B cell (primary cell): ENCODE data around the gene EXOC6. TPM values are rescaled to one million over a fixed set of nuclear protein-coding genes. Genes with fewer than 3 reads are reported as not detected.
A peak's percentile ranks its signal among the peaks of the same experiment; 100 is the strongest.

ENCODE experiments used
- ATAC-seq: fragments of 200-7000 bp; cut with Tn5 transposase; one replicate; pipeline ENCODE4 v1.10.0; 2021; ENCODE audit warnings: low read depth, mild to moderate bottlenecking, moderate number of reproducible peaks, moderate library complexity
- CTCF ChIA-PET: fragments of 350-600 bp; sonication (Branson Sonifier 250); formaldehyde crosslinking; loops from one replicate; lab custom pipeline; 2021; ENCODE audit warnings: antibody characterized with exemption, inconsistent platforms; lab: Charles Lee
- POLR2A ChIA-PET: fragments of 350-600 bp; sonication (Branson Sonifier 250); formaldehyde crosslinking; loops from one replicate; lab custom pipeline; 2021; ENCODE audit warnings: antibody characterized with exemption; lab: Charles Lee
- DNase-seq: peaks from one replicate; pipeline ENCODE4 v3.0.0; 2013
- H2AFZ ChIP-seq: 2 replicates; pipeline ENCODE4 v1.6.1; 2012; ENCODE audit warnings: mild to moderate bottlenecking, low read depth, low read length; ENCODE audit not compliant: insufficient read depth, poor library complexity, severe bottlenecking
- H3K27ac ChIP-seq, 2 donors: 1 replicate in 1 of 2; 2 replicates in 1 of 2; pipeline ENCODE4 v1.5.1; 2012 to 2013; ENCODE audit warnings: low read length in 2 of 2, mild to moderate bottlenecking in 2 of 2, moderate library complexity in 1 of 2
- H3K27me3 ChIP-seq, 4 experiments: fragments of 200-600 bp in 1 of 4; sonication (generic) in 1 of 4; replicated peaks in 1 of 4; 1 replicate in 2 of 4; 2 replicates in 2 of 4; pipeline versions ENCODE4 v1.6.1 to v1.7.0; 2013 to 2016; ENCODE audit warnings: low read length in 3 of 4, mild to moderate bottlenecking in 2 of 4, mixed read lengths in 1 of 4, moderate library complexity in 1 of 4; ENCODE audit not compliant: insufficient read depth in 4 of 4, control insufficient read depth in 3 of 4; ENCODE audit errors: control extremely low read depth in 1 of 4
- H3K36me3 ChIP-seq, 2 experiments: replicated peaks in 1 of 2; 1 replicate in 1 of 2; 2 replicates in 1 of 2; pipeline versions ENCODE4 v1.6.1 to v1.7.1; 2013; ENCODE audit warnings: low read length in 1 of 2; ENCODE audit not compliant: insufficient read depth in 2 of 2, control insufficient read depth in 1 of 2; ENCODE audit errors: control extremely low read depth in 1 of 2, extremely low read depth in 1 of 2
- H3K4me1 ChIP-seq, 2 donors: fragments of 200-600 bp in 1 of 2; sonication (generic) in 1 of 2; 1 replicate in 1 of 2; 2 replicates in 1 of 2; pipeline versions ENCODE4 v1.5.1 to v1.6.1; 2013 to 2017; ENCODE audit warnings: low read length in 2 of 2; ENCODE audit not compliant: control insufficient read depth in 2 of 2, insufficient read depth in 2 of 2
- H3K4me2 ChIP-seq: replicated peaks from 2 replicates; pipeline ENCODE3; 2012; ENCODE audit warnings: mild to moderate bottlenecking, low read depth, low read length; ENCODE audit not compliant: poor library complexity, severe bottlenecking
- H3K4me3 ChIP-seq, 5 experiments: fragments of 200-600 bp in 1 of 5; sonication (generic) in 1 of 5; 1 replicate in 3 of 5; 2 replicates in 2 of 5; pipeline versions ENCODE4 v1.5.1 to v1.7.0; 2011 to 2016; ENCODE audit warnings: low read length in 4 of 5, mild to moderate bottlenecking in 4 of 5, low read depth in 2 of 5, control low read depth in 1 of 5, moderate library complexity in 1 of 5; ENCODE audit not compliant: insufficient read depth in 1 of 5; ENCODE audit errors: control extremely low read depth in 1 of 5, extremely low read depth in 1 of 5
- H3K79me2 ChIP-seq: fragments of 200-600 bp; sonication (generic); one replicate; pipeline ENCODE4 v1.6.0; 2016; ENCODE audit warnings: low read length; ENCODE audit not compliant: control insufficient read depth, insufficient read depth
- H3K9ac ChIP-seq: fragments of 200-600 bp; sonication (generic); 2 replicates; pipeline ENCODE4 v1.6.1; 2017; ENCODE audit warnings: mild to moderate bottlenecking, low read length, moderate library complexity
- H3K9me3 ChIP-seq, 3 donors: one replicate each; pipeline versions ENCODE4 v1.6.1 to v1.7.1; 2013; ENCODE audit warnings: low read length in 2 of 3; ENCODE audit not compliant: control insufficient read depth in 2 of 3, insufficient read depth in 1 of 3; ENCODE audit errors: control extremely low read depth in 1 of 3
- H4K20me1 ChIP-seq: 2 replicates; pipeline ENCODE4 v1.6.0; 2012; ENCODE audit warnings: mild to moderate bottlenecking, low read length; ENCODE audit not compliant: insufficient read depth, control insufficient read depth, poor library complexity, severe bottlenecking
- H3K27ac Mint-ChIP-seq: one replicate; pipeline ENCODE4 v1.8.0; 2021; ENCODE audit warnings: mixed read lengths
- H3K27me3 Mint-ChIP-seq: one replicate; pipeline ENCODE4 v1.8.0; 2021; ENCODE audit warnings: mixed read lengths
- H3K4me1 Mint-ChIP-seq: one replicate; pipeline ENCODE4 v1.8.0; 2021; ENCODE audit warnings: mixed read lengths
- H3K4me3 Mint-ChIP-seq: one replicate; pipeline ENCODE4 v1.8.0; 2021; ENCODE audit warnings: mixed read lengths
- H3K9me3 Mint-ChIP-seq: one replicate; pipeline ENCODE4 v1.8.0; 2022; ENCODE audit warnings: mixed read lengths; ENCODE audit not compliant: insufficient read depth
- EZH2 ChIP-seq: IDR thresholded peaks from 2 replicates; pipeline ENCODE4 v1.6.1; 2012; ENCODE audit warnings: borderline replicate concordance, low read depth, mild to moderate bottlenecking, moderate library complexity, low read length; ENCODE audit not compliant: insufficient read depth, poor library complexity, severe bottlenecking
- WGBS: methylation state at CpG from one replicate; pipeline ENCODE4 v1.1.5; 2013; ENCODE audit warnings: missing lambda C conversion rate; ENCODE audit not compliant: insufficient coverage; 5-methylcytosine and 5-hydroxymethylcytosine counted together
- intact Hi-C: fragments of 100-400 bp; cut with micrococcal nuclease; formaldehyde crosslinking; loops from one replicate; pipeline ENCODE4 v1.10.0; 2022
- polyA plus RNA-seq: library from polyadenylated mRNA; depleted of rRNA; stranded (reverse); fragments of >200 nt; gene quantifications from 2 replicates; pipeline ENCODE4 v1.2.3, GENCODE V29; 2012
- total RNA-seq, 2 donors: library from RNA; stranded (reverse); fragments of 120-200 nt in 1 of 2; gene quantifications; 1 replicate in 1 of 2; 2 replicates in 1 of 2; pipeline versions ENCODE4 v1.2.3 to v1.2.4, GENCODE V29; 2013 to 2022
- TF ChIP-seq, protein P1 (sequence below): fragments of 200-600 bp; IDR thresholded peaks from one replicate; pipeline ENCODE4 v1.8.0; 2022; ENCODE audit warnings: antibody characterized with exemption, mild to moderate bottlenecking

EXOC6 gene
- total and polyA plus RNA-seq, 2 donors (not counting 1 experiment from before 2014, with no cell fraction given), result 7.9 to 22.6 TPM

DNA sequence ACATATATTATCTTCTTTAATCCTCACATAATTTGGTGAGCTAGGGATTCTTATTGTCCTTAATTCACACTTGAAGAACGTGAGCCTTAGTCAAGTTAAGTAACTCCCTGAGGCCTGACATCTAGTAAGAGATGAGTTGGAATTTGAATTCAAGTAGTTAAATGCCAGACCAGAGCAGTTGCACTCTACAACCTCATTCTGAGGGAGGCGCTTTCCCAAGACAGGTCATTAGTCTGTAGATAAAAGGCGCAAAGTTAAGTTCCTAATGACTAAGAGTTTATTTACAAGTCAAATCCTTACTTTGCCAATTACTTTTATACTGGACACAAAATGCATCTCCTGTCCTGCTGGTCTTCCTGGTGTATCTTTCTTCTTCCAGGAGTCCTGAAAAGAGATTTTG is 3.6 kb upstream of the EXOC6 start:
- TF ChIP-seq, protein P1, sequence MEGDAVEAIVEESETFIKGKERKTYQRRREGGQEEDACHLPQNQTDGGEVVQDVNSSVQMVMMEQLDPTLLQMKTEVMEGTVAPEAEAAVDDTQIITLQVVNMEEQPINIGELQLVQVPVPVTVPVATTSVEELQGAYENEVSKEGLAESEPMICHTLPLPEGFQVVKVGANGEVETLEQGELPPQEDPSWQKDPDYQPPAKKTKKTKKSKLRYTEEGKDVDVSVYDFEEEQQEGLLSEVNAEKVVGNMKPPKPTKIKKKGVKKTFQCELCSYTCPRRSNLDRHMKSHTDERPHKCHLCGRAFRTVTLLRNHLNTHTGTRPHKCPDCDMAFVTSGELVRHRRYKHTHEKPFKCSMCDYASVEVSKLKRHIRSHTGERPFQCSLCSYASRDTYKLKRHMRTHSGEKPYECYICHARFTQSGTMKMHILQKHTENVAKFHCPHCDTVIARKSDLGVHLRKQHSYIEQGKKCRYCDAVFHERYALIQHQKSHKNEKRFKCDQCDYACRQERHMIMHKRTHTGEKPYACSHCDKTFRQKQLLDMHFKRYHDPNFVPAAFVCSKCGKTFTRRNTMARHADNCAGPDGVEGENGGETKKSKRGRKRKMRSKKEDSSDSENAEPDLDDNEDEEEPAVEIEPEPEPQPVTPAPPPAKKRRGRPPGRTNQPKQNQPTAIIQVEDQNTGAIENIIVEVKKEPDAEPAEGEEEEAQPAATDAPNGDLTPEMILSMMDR, result no peak
- no peak for TF ChIP-seq EZH2
- no peaks in the 10 kb centered on the region for H3K27me3 ChIP-seq
- no peak overlapping the region for H3K4me3 ChIP-seq
- Mint-ChIP-seq H3K27me3 (no peaks in the 10 kb centered on the region), H3K4me3 (no peak overlapping the region), H3K9me3 (no peaks in the 10 kb centered on the region), H3K4me1 (peaks cover 36% of the 10 kb centered on the region), H3K27ac (no peak overlapping the region)
- CTCF ChIA-PET, result interaction anchor here (0.5 to 6.8 kb wide), 10 partner anchors 9 to 268 kb away, joined by 3 to 73 read pairs (median 6); partner anchors contain the start of gene HHEX
- no CpG with 5 or more reads among the region's 3 CpGs for WGBS
- DNase-seq, result no peak
- no peak for ATAC-seq
- H3K9me3 ChIP-seq, result peaks cover 0 to 1% (median 0%) of the 10 kb centered on the region in 3 donors
- intact Hi-C loops, result loop anchor here (5.0 to 10.0 kb wide), 3 partner anchors 52 to 1432 kb away; partner anchors contain the start of genes CPEB3, HECTD2 and MARCHF5
- H3K9ac ChIP-seq, result no peak overlapping the region
- no peak overlapping the region for H3K27ac ChIP-seq
- POLR2A ChIA-PET, result interaction anchor here (0.6 to 2.7 kb wide), 2 partner anchors 155 to 227 kb away, joined by 4 to 15 read pairs; partner anchors contain the start of gene HHEX
- no peaks in the 10 kb centered on the region for H3K36me3 ChIP-seq
- H2AFZ ChIP-seq, result no peak overlapping the region
- H3K79me2 ChIP-seq, result peaks cover 6% of the 10 kb centered on the region
- no peaks in the 10 kb centered on the region for H4K20me1 ChIP-seq
- peaks cover 23 to 26% of the 10 kb centered on the region in 2 donors for H3K4me1 ChIP-seq
- no peak overlapping the region for H3K4me2 ChIP-seq

DNA sequence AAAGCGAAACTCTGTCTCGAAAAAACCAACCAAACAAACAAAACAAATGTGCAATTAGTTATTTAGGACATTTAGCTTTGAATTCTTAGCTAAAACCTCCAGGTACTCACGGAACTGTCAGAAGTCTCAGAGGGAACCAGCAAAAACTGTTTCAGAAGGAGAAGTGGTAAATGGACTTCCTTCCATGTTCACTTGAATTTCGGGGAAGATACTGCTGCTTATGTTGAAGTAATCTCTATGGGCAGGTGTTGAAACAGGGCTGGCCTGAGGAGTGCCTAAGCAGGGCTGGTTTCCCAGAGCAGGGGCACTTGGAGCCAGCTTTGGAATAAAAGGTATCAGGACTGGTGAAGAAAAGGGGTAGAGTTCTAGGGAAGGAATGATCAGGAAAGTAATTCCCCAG is 2.4 kb upstream of the EXOC6 start:
- Histone ChIP-seq H2AFZ (peak overlapping the region; percentile 66), H3K27ac (peak overlapping the region in 1 of 2 donors; percentile 8), H3K9me3 (peaks cover 0 to 1% (median 0%) of the 10 kb centered on the region in 3 donors), H3K4me1 (peaks cover 23 to 26% of the 10 kb centered on the region in 2 donors), H3K27me3 (no peaks in the 10 kb centered on the region), H3K4me2 (peak overlapping the region; percentile 45), H3K79me2 (peaks cover 18% of the 10 kb centered on the region), H3K9ac (no peak overlapping the region), H3K36me3 (no peaks in the 10 kb centered on the region), H4K20me1 (no peaks in the 10 kb centered on the region), H3K4me3 (no peak overlapping the region)
- Mint-ChIP-seq H3K9me3 (no peaks in the 10 kb centered on the region), H3K4me1 (peaks cover 38% of the 10 kb centered on the region), H3K4me3 (peak overlapping the region; percentile 91), H3K27me3 (no peaks in the 10 kb centered on the region), H3K27ac (peak overlapping the region; percentile 64)
- ATAC-seq, result no peak
- 0% methylated on average over 1 of the region's 4 CpGs for WGBS
- no peak for TF ChIP-seq EZH2
- TF ChIP-seq, protein P1, result no peak
- peak; percentile 24 for DNase-seq
- ChIA-PET POLR2A (interaction anchor here (0.7 to 2.7 kb wide), 3 partner anchors 148 to 257 kb away, joined by 3 to 15 read pairs (median 5); partner anchors contain the start of gene HHEX), CTCF (interaction anchor here (1.1 to 6.8 kb wide), 10 partner anchors 9 to 165 kb away, joined by 3 to 73 read pairs (median 4); partner anchors contain the start of gene HHEX)
- intact Hi-C loops, result loop anchor here (1.0 to 10.0 kb wide), 3 partner anchors 89 to 1434 kb away; partner anchors contain the start of genes CPEB3, HECTD2 and MARCHF5
